ENCODE results near the gene FAM53A.
"Not testable (repeated sequence)": the region's sequence is repeated elsewhere in the genome, so short reads cannot be mapped to it uniquely, and the experiment has no call there.

FAM53A gene

GRCh38 chr4:1640716-1641503 is 43.2 kb downstream of the FAM53A start:
- DNase-seq (ENCODE audit: low read depth in 2 of 3, low spot score in 1 of 3) = not testable (repeated sequence)

GRCh38 chr4:1640190-1640589 is 43.9 kb downstream of the FAM53A start:
- no peak for DNase-seq (ENCODE audit: low read depth in 2 of 3, low spot score in 1 of 3)

- DNase-seq (ENCODE audit: low read depth in 2 of 3, low spot score in 1 of 3) = no peak
Measured at GRCh38 chr4:1639299-1639868, 44.7 kb downstream of the FAM53A start.

- DNase-seq (ENCODE audit: low read depth in 2 of 3, low spot score in 1 of 3) = no peak
Measured at GRCh38 chr4:1638873-1639272, 45.2 kb downstream of the FAM53A start.

- DNase-seq (ENCODE audit: low read depth in 2 of 3, low spot score in 1 of 3) = no peak
Measured at GRCh38 chr4:1638272-1638598, 45.9 kb downstream of the FAM53A start.

GRCh38 chr4:1637580-1638271 is 46.4 kb downstream of the FAM53A start:
- no peak for DNase-seq (ENCODE audit: low read depth in 2 of 3, low spot score in 1 of 3)

- no peak for DNase-seq (ENCODE audit: low read depth in 2 of 3, low spot score in 1 of 3)
Measured at GRCh38 chr4:1636490-1637211, 47.5 kb downstream of the FAM53A start.

- DNase-seq (ENCODE audit: low read depth in 2 of 3, low spot score in 1 of 3) = no peak
Measured at GRCh38 chr4:1635464-1635863, 48.6 kb downstream of the FAM53A start.

GRCh38 chr4:1633993-1634392 is 50.1 kb downstream of the FAM53A start:
- no peak for DNase-seq (ENCODE audit: low read depth in 2 of 3, low spot score in 1 of 3)

GRCh38 chr4:1632109-1633104 is 51.7 kb downstream of the FAM53A start:
- DNase-seq (ENCODE audit: low read depth in 2 of 3, low spot score in 1 of 3) = no peak

GRCh38 chr4:1631136-1631535 is 53.0 kb downstream of the FAM53A start:
- DNase-seq (ENCODE audit: low read depth in 2 of 3, low spot score in 1 of 3) = no peak

GRCh38 chr4:1630266-1630665 is 53.8 kb downstream of the FAM53A start:
- no peak for DNase-seq (ENCODE audit: low read depth in 2 of 3, low spot score in 1 of 3)

GRCh38 chr4:1629699-1630083 is 54.4 kb downstream of the FAM53A start:
- DNase-seq (ENCODE audit: low read depth in 2 of 3, low spot score in 1 of 3) = no peak

GRCh38 chr4:1628892-1629698 is 55.0 kb downstream of the FAM53A start:
- DNase-seq (ENCODE audit: low read depth in 2 of 3, low spot score in 1 of 3) = peak; percentile 31 to 69 (median 62)

GRCh38 chr4:1627417-1628313 is 56.4 kb downstream of the FAM53A start:
- no peak for DNase-seq (ENCODE audit: low read depth in 2 of 3, low spot score in 1 of 3)

- DNase-seq (ENCODE audit: low read depth in 2 of 3, low spot score in 1 of 3) = no peak
Measured at GRCh38 chr4:1626941-1627340, 57.2 kb downstream of the FAM53A start.

- no peak for DNase-seq (ENCODE audit: low read depth in 2 of 3, low spot score in 1 of 3)
Measured at GRCh38 chr4:1626151-1626550, 58.0 kb downstream of the FAM53A start.

GRCh38 chr4:1625600-1626138 is 58.4 kb downstream of the FAM53A start:
- no peak for DNase-seq (ENCODE audit: low read depth in 2 of 3, low spot score in 1 of 3)

All from stimulated activated CD4-positive, alpha-beta T cell treated with anti-CD3 and anti-CD28 coated beads, Interleukin-12 subunit alpha, Interleukin-12 subunit beta, amount 100 ng/mL, for 48 hours (primary cell).